Endothelial cell of umbilical vein (primary cell): ENCODE results near the gene EIF4G2. TPM values are rescaled to one million over a fixed set of nuclear protein-coding genes. Genes with fewer than 3 reads are reported as not detected.

Experiments
- BruUV-seq: library from RNA; stranded (reverse); fragments of 400-500 nt; replicated peaks from 2 replicates; lab custom pipeline; 2021; lab: Mats Ljungman, UMichigan
- CTCF ChIA-PET: fragments of 300-600, 350-600 bp; sonication (Branson Sonifier 250); formaldehyde crosslinking; loops from one replicate; lab custom pipeline; 2021; ENCODE audit warnings: antibody characterized with exemption, inconsistent platforms; lab: Charles Lee
- POLR2A ChIA-PET: fragments of 300-600, 350-600 bp; sonication (Branson Sonifier 250); formaldehyde crosslinking; loops from one replicate; lab custom pipeline; 2021; ENCODE audit warnings: antibody characterized with exemption, inconsistent platforms; lab: Charles Lee
- DNase-seq: peaks from one replicate; pipeline ENCODE4 v3.0.0-alpha.2; 2011; ENCODE audit warnings: low read depth, low spot score
- FAIRE-seq: peaks from 2 replicates; lab custom pipeline; 2011; peaks lifted over from hg19 to GRCh38; lab: Jason Lieb, UNC
- H2AFZ ChIP-seq: 2 replicates; pipeline ENCODE4 v1.6.0; 2012; ENCODE audit warnings: low read depth, low read length, control low read depth, inconsistent platforms
- H3K27ac ChIP-seq: 2 replicates; pipeline ENCODE4 v1.5.1; 2011; ENCODE audit warnings: low read depth, mild to moderate bottlenecking, control low read depth, low read length, moderate library complexity; ENCODE audit not compliant: insufficient read depth
- H3K27me3 ChIP-seq, 2 experiments: 2 replicates each; pipeline versions ENCODE4 v1.6.0 to v1.6.1; 2011; ENCODE audit warnings: low read length in 2 of 2, mixed read lengths in 1 of 2; ENCODE audit not compliant: control insufficient read depth in 2 of 2, insufficient read depth in 2 of 2
- H3K36me3 ChIP-seq, 2 experiments: 2 replicates in 1 of 2; 3 replicates in 1 of 2; pipeline ENCODE4 v1.5.1; 2011; ENCODE audit warnings: low read length in 2 of 2, mild to moderate bottlenecking in 1 of 2, moderate library complexity in 1 of 2; ENCODE audit not compliant: control insufficient read depth in 2 of 2, insufficient read depth in 2 of 2; ENCODE audit errors: extremely low read depth in 1 of 2
- H3K4me1 ChIP-seq: 3 replicates; pipeline ENCODE4 v1.5.1; 2011; ENCODE audit warnings: mild to moderate bottlenecking, low read length; ENCODE audit not compliant: control insufficient read depth, insufficient read depth; ENCODE audit errors: extremely low read depth
- H3K4me2 ChIP-seq: 2 replicates; pipeline ENCODE4 v1.6.1; 2011; ENCODE audit warnings: low read length, control low read depth, mixed read lengths; ENCODE audit not compliant: insufficient read depth
- H3K4me3 ChIP-seq, 3 experiments: fragments of 200-600 bp in 1 of 3; sonication (generic), shearing (Covaris generic) in 1 of 3; replicated peaks in 1 of 3; 2 replicates each; pipeline ENCODE4 v1.5.1; 2011 to 2016; ENCODE audit warnings: control low read depth in 3 of 3, low read length in 3 of 3, mild to moderate bottlenecking in 2 of 3, inconsistent platforms in 1 of 3, low read depth in 1 of 3, moderate library complexity in 1 of 3; ENCODE audit not compliant: insufficient read depth in 1 of 3
- H3K79me2 ChIP-seq: 2 replicates; pipeline ENCODE4 v1.6.0; 2012; ENCODE audit warnings: low read length, inconsistent platforms; ENCODE audit not compliant: control insufficient read depth, insufficient read depth
- H3K9ac ChIP-seq: replicated peaks from 2 replicates; pipeline ENCODE3; 2011; ENCODE audit warnings: low read length, control low read depth; ENCODE audit not compliant: insufficient read depth; ENCODE audit errors: extremely low read depth
- H3K9me1 ChIP-seq: replicated peaks from 3 replicates; pipeline ENCODE4 v1.6.0; 2011; ENCODE audit warnings: mild to moderate bottlenecking, low read length; ENCODE audit not compliant: control insufficient read depth, insufficient read depth; ENCODE audit errors: extremely low read depth
- H3K9me3 ChIP-seq: replicated peaks from 2 replicates; pipeline ENCODE4 v1.5.1; 2012; ENCODE audit warnings: low read length, inconsistent platforms; ENCODE audit not compliant: control insufficient read depth, insufficient read depth
- H4K20me1 ChIP-seq: replicated peaks from 2 replicates; pipeline ENCODE3; 2011; ENCODE audit warnings: mild to moderate bottlenecking, low read length; ENCODE audit not compliant: control insufficient read depth, insufficient read depth; ENCODE audit errors: extremely low read depth
- CTCF ChIP-seq, 2 donors: IDR thresholded peaks; 1 replicate in 1 of 2; 2 replicates in 1 of 2; pipeline ENCODE4 v1.5.1; 2011; ENCODE audit warnings: low read length in 2 of 2, mild to moderate bottlenecking in 2 of 2, moderate library complexity in 2 of 2, control low read depth in 1 of 2, inconsistent platforms in 1 of 2, low read depth in 1 of 2; ENCODE audit not compliant: insufficient read depth in 1 of 2; ENCODE audit errors: extremely low read depth in 1 of 2
- EZH2 ChIP-seq: IDR thresholded peaks from 2 replicates; pipeline ENCODE4 v1.6.1; 2012; ENCODE audit warnings: borderline replicate concordance, low read depth, mild to moderate bottlenecking, moderate library complexity, low read length, inconsistent platforms; ENCODE audit not compliant: severe bottlenecking
- FOS ChIP-seq: IDR thresholded peaks from 2 replicates; pipeline ENCODE4 v1.6.1; 2011; ENCODE audit warnings: mild to moderate bottlenecking, low read length, moderate library complexity, borderline replicate concordance; ENCODE audit not compliant: insufficient read depth
- GATA2 ChIP-seq: IDR thresholded peaks from 2 replicates; pipeline ENCODE4 v1.7.0; 2011; ENCODE audit warnings: low read depth, mild to moderate bottlenecking, moderate library complexity, mixed read lengths, low read length; ENCODE audit not compliant: insufficient read length, insufficient read depth
- JUN ChIP-seq: IDR thresholded peaks from 2 replicates; pipeline ENCODE4 v1.6.1; 2011; ENCODE audit warnings: borderline replicate concordance, low read depth; ENCODE audit not compliant: insufficient read length, insufficient read depth
- MAX ChIP-seq: IDR thresholded peaks from 2 replicates; pipeline ENCODE4 v1.6.1; 2011; ENCODE audit not compliant: insufficient read depth, insufficient read length
- MYC ChIP-seq: IDR thresholded peaks from one replicate; pipeline ENCODE4 v1.6.1; 2011; ENCODE audit warnings: mild to moderate bottlenecking, low read depth, low read length
- POLR2A ChIP-seq: IDR thresholded peaks from 2 replicates; pipeline ENCODE4 v1.6.1; 2012; ENCODE audit warnings: low read depth, mild to moderate bottlenecking, control low read depth, low read length
- POLR2AphosphoS5 ChIP-seq: IDR thresholded peaks from 2 replicates; pipeline ENCODE4 v1.6.1; 2012; ENCODE audit warnings: low read depth, mild to moderate bottlenecking, control low read depth, low read length, moderate library complexity; ENCODE audit not compliant: insufficient read depth
- dilution Hi-C: fragments of 300-500 bp; cut with MboI; formaldehyde crosslinking; loops from one replicate; pipeline ENCODE4 v1.15.0; 2019; ENCODE audit warnings: low sequenced_read_pairs; ENCODE audit not compliant: extremely low pct_ligation_motif_present
- intact Hi-C: fragments of 100-400 bp; cut with micrococcal nuclease; formaldehyde crosslinking; loops from one replicate; pipeline ENCODE4 v1.10.0; 2022
- polyA plus RNA-seq, 4 experiments: library from polyadenylated mRNA; depleted of rRNA in 3 of 4; stranded (reverse) in 3 of 4; unstranded in 1 of 4; fragments of >200 nt; gene quantifications; 2 replicates each; pipeline versions ENCODE4 v1.2.1 to v1.2.3, GENCODE V29; 2011 to 2012; ENCODE audit warnings: missing spikeins in 1 of 4
- total RNA-seq: library from RNA; stranded (reverse); gene quantifications from 2 replicates; pipeline ENCODE4 v1.2.3, GENCODE V29; 2021

The EIF4G2 gene
- total and polyA plus RNA-seq, 2 donors (not counting 3 experiments of a cell fraction or from before 2014, with no cell fraction given), result 382 to 1,194 TPM

GRCh38 chr11:10806206-10806605, 2.5 kb downstream of the EIF4G2 start:
- Histone ChIP-seq H2AFZ (no peak overlapping the region), H3K9me3 (no peaks in the 10 kb centered on the region), H3K4me2 (peak overlapping the region; percentile 81), H3K79me2 (peaks cover 65% of the 10 kb centered on the region), H3K4me1 (peaks cover 47% of the 10 kb centered on the region), H3K27me3 (no peaks in the 10 kb centered on the region), H3K4me3 (peak overlapping the region in 1 of 3 experiments; percentile 97), H3K9ac (peak overlapping the region; percentile 100), H3K36me3 (peaks cover 42 to 54% of the 10 kb centered on the region in 2 experiments), H3K9me1 (no peaks in the 10 kb centered on the region), H4K20me1 (peaks cover 27% of the 10 kb centered on the region), H3K27ac (no peak overlapping the region)
- DNase-seq, result no peak
- POLR2A ChIA-PET, result interaction anchor here (1.3 kb wide), 1 partner anchor 10 kb away, joined by 3 read pairs; no protein-coding TSS in a partner anchor
- no peak for FAIRE-seq
- dilution Hi-C loops, result no loop called here
- CTCF ChIA-PET, result interaction anchor here (1.0 to 1.4 kb wide), 2 partner anchors 14 to 52 kb away, joined by 3 read pairs; partner anchors contain the start of gene ZBED5
- TF ChIP-seq FOS (no peak), JUN (no peak), GATA2 (no peak), POLR2AphosphoS5 (no peak), CTCF (IDR thresholded peaks at IDR 0.05; ENCODE audit: extremely low read depth in 1 of 2, insufficient read depth in 1 of 2, low read depth in 1 of 2, low read length in 2 of 2) (no peak), MYC (no peak), POLR2A (no peak), MAX (no peak), EZH2 (no peak)
- intact Hi-C loops, result loop anchor here (5.0 kb wide), 1 partner anchor 1171 kb away; no protein-coding TSS in a partner anchor
- no TSS peak for BruUV-seq
